ENCODE results near the gene AUTS2. TPM values are rescaled to one million over a fixed set of nuclear protein-coding genes. Genes with fewer than 3 reads are reported as not detected.

The AUTS2 gene
- total RNA-seq, 1 experiment from 2014 or later, result 2.5 TPM

DNA sequence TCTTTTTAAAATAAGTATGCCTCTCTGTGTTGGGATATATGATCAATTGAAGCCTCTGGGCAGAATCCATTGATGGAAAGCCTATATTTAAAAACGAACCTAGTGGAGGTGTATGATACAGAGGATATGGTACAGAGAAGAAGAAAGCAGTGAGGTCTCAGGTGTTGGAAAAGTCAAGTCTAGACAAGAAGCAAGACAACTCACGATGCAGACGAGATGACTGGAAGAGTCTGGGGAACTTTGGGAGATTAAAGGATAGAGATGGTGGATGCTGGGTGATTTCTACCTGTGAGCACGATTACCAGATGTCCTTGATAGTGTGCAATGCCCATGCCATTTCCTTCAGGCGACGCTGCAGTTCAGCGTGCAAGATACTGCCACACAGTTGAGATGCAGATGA, 1009.0 kb downstream of the AUTS2 start:
- CTCF ChIA-PET, result no interaction called here
- H3K27me3 ChIP-seq (ENCODE audit: control insufficient read depth, insufficient read depth, low read length), result no peaks in the 10 kb centered on the region; the same call in 1 of the 2 replicates
- no TSS peak for BruUV-seq (replicated peaks)
- no peak for DNase-seq (ENCODE audit: low read depth, low spot score)
- no peak overlapping the region for H3K27ac ChIP-seq (ENCODE audit: low read length)
- H3K4me1 ChIP-seq (ENCODE audit: control insufficient read depth, insufficient read depth, low read length), result no peaks in the 10 kb centered on the region
- intact Hi-C loops (cut with micrococcal nuclease; ENCODE audit: unreplicated experiment), result no loop called here
- in situ Hi-C loops (cut with HindIII; ENCODE audit: low pct_unique_long_range_greater_than_20kb, low sequenced_read_pairs), result no loop called here
- POLR2A ChIA-PET, result no interaction called here
- ATAC-seq, result no peak
- H3K4me3 ChIP-seq (ENCODE audit: low read depth in 2 of 2, low read length in 2 of 2), result no peak overlapping the region
- no peaks in the 10 kb centered on the region; the same call in 1 of the 2 replicates for H3K9me3 ChIP-seq (ENCODE audit: control insufficient read depth, insufficient read depth, low read depth, low read length)
- TF ChIP-seq POLR2AphosphoS5 (IDR thresholded peaks at IDR 0.05; ENCODE audit: low read depth, low read length) (no peak), SIN3A (IDR thresholded peaks at IDR 0.05; ENCODE audit: borderline replicate concordance, insufficient read depth, low read depth, low read length) (no peak)
- TF ChIP-seq, protein P1, sequence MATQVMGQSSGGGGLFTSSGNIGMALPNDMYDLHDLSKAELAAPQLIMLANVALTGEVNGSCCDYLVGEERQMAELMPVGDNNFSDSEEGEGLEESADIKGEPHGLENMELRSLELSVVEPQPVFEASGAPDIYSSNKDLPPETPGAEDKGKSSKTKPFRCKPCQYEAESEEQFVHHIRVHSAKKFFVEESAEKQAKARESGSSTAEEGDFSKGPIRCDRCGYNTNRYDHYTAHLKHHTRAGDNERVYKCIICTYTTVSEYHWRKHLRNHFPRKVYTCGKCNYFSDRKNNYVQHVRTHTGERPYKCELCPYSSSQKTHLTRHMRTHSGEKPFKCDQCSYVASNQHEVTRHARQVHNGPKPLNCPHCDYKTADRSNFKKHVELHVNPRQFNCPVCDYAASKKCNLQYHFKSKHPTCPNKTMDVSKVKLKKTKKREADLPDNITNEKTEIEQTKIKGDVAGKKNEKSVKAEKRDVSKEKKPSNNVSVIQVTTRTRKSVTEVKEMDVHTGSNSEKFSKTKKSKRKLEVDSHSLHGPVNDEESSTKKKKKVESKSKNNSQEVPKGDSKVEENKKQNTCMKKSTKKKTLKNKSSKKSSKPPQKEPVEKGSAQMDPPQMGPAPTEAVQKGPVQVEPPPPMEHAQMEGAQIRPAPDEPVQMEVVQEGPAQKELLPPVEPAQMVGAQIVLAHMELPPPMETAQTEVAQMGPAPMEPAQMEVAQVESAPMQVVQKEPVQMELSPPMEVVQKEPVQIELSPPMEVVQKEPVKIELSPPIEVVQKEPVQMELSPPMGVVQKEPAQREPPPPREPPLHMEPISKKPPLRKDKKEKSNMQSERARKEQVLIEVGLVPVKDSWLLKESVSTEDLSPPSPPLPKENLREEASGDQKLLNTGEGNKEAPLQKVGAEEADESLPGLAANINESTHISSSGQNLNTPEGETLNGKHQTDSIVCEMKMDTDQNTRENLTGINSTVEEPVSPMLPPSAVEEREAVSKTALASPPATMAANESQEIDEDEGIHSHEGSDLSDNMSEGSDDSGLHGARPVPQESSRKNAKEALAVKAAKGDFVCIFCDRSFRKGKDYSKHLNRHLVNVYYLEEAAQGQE (IDR thresholded peaks at IDR 0.05; ENCODE audit: insufficient read depth in 1 of 2, low read depth in 2 of 2, low read length in 1 of 2), result no peak
- TF ChIP-seq, protein P2, sequence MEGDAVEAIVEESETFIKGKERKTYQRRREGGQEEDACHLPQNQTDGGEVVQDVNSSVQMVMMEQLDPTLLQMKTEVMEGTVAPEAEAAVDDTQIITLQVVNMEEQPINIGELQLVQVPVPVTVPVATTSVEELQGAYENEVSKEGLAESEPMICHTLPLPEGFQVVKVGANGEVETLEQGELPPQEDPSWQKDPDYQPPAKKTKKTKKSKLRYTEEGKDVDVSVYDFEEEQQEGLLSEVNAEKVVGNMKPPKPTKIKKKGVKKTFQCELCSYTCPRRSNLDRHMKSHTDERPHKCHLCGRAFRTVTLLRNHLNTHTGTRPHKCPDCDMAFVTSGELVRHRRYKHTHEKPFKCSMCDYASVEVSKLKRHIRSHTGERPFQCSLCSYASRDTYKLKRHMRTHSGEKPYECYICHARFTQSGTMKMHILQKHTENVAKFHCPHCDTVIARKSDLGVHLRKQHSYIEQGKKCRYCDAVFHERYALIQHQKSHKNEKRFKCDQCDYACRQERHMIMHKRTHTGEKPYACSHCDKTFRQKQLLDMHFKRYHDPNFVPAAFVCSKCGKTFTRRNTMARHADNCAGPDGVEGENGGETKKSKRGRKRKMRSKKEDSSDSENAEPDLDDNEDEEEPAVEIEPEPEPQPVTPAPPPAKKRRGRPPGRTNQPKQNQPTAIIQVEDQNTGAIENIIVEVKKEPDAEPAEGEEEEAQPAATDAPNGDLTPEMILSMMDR (IDR thresholded peaks at IDR 0.05), result no peak
- H3K36me3 ChIP-seq (ENCODE audit: control insufficient read depth, insufficient read depth, low read length), result no peaks in the 10 kb centered on the region

DNA sequence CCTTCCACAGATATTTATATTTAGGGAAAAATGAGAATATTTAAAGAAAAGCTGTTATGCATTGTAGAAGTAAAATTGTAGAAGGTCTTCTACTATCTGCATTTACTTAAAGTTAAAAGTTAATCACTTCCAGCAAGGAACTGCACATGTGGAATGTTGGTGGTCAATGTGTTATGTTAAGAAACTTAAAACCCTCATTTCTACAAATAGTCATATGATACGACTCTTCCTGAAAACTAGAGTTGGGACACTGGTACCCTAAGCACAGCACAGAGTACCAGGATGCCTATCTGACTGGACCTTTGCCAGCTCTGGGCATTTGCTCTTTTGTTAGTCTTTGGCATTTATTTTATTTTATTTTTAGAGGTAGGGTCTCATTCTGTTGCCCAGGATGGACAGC, 1009.5 kb downstream of the AUTS2 start:
- no peaks in the 10 kb centered on the region for H3K4me1 ChIP-seq (ENCODE audit: control insufficient read depth, insufficient read depth, low read length)
- in situ Hi-C loops (cut with HindIII; ENCODE audit: low pct_unique_long_range_greater_than_20kb, low sequenced_read_pairs), result no loop called here
- H3K36me3 ChIP-seq (ENCODE audit: control insufficient read depth, insufficient read depth, low read length), result no peaks in the 10 kb centered on the region
- no peaks in the 10 kb centered on the region; the same call in 1 of the 2 replicates for H3K27me3 ChIP-seq (ENCODE audit: control insufficient read depth, insufficient read depth, low read length)
- ATAC-seq (no peak), DNase-seq (ENCODE audit: low read depth, low spot score) (no peak)
- no TSS peak for BruUV-seq (replicated peaks)
- CTCF ChIA-PET, result no interaction called here
- no peak overlapping the region for H3K4me3 ChIP-seq (ENCODE audit: low read depth in 2 of 2, low read length in 2 of 2)
- H3K9me3 ChIP-seq (ENCODE audit: control insufficient read depth, insufficient read depth, low read depth, low read length), result no peaks in the 10 kb centered on the region; the same call in 1 of the 2 replicates
- intact Hi-C loops (cut with micrococcal nuclease; ENCODE audit: unreplicated experiment), result no loop called here
- H3K27ac ChIP-seq (ENCODE audit: low read length), result no peak overlapping the region
- POLR2A ChIA-PET, result no interaction called here
- TF ChIP-seq SIN3A (IDR thresholded peaks at IDR 0.05; ENCODE audit: borderline replicate concordance, insufficient read depth, low read depth, low read length) (no peak), TCF7L2 (IDR thresholded peaks at IDR 0.05; ENCODE audit: low read depth, low read length) (no peak), POLR2AphosphoS5 (IDR thresholded peaks at IDR 0.05; ENCODE audit: low read depth, low read length) (no peak)
- TF ChIP-seq, protein P2 (IDR thresholded peaks at IDR 0.05), result no peak
- TF ChIP-seq, protein P1 (IDR thresholded peaks at IDR 0.05; ENCODE audit: insufficient read depth in 1 of 2, low read depth in 2 of 2, low read length in 1 of 2), result no peak

Data from Panc1 (cell line).